Measurements from ENCODE around the gene SMIM13.

GRCh38 chr6:11093376-11093625 lies 333 bp upstream of the SMIM13 start:
- no peak for TF ChIP-seq CTCF (optimal IDR thresholded peaks at IDR 0.05 in 1 of 3, IDR thresholded peaks at IDR 0.05 in 1 of 3, conservative IDR thresholded peaks at IDR 0.05 in 1 of 3; ENCODE audit: extremely low read depth in 1 of 3, insufficient read depth in 2 of 3, low read length in 3 of 3)
- TF ChIP-seq EZH2 (IDR thresholded peaks at IDR 0.05; ENCODE audit: low read length), result no peak

All from keratinocyte (primary cell).